GM23248 (cell line): ENCODE data around the gene ITGB7.

Experiments used
- EZH2 ChIP-seq: fragments of 200-600 bp; sonication (generic); IDR thresholded peaks from 2 replicates; pipeline ENCODE4 v1.6.1; 2018; ENCODE audit warnings: antibody characterized with exemption, mild to moderate bottlenecking; ENCODE audit not compliant: insufficient read depth, poor library complexity, severe bottlenecking
- EZH2phosphoT487 ChIP-seq: fragments of 200-600 bp; sonication (generic); IDR thresholded peaks from 2 replicates; pipeline ENCODE4 v1.6.1; 2018; ENCODE audit warnings: antibody characterized with exemption, moderate library complexity, mild to moderate bottlenecking, low read depth; ENCODE audit not compliant: insufficient read depth

GRCh38 chr12:53172352-53172751, 34.7 kb downstream of the ITGB7 start:
- TF ChIP-seq EZH2 (no peak), EZH2phosphoT487 (no peak)
